Kidney epithelial cell (primary cell): ENCODE measurements around the gene GOLGA6L2. TPM values are rescaled to one million over a fixed set of nuclear protein-coding genes. Genes with fewer than 3 reads are reported as not detected.
"Not testable (repeated sequence)": the region's sequence is repeated elsewhere in the genome, so short reads cannot be mapped to it uniquely, and the experiment has no call there.

ENCODE experiments used
- DNase-seq: peaks from one replicate; pipeline ENCODE4 v3.0.0-alpha.2; 2010; ENCODE audit warnings: low read depth
- H3K27me3 ChIP-seq: 2 replicates; pipeline ENCODE4 v1.6.0; 2011; ENCODE audit warnings: low read length; ENCODE audit not compliant: control insufficient read depth, insufficient read depth
- H3K36me3 ChIP-seq: 2 replicates; pipeline ENCODE4 v1.5.1; 2011; ENCODE audit warnings: low read length; ENCODE audit not compliant: control insufficient read depth, insufficient read depth
- H3K4me3 ChIP-seq: 2 replicates; pipeline ENCODE4 v1.5.1; 2011; ENCODE audit warnings: low read depth, mild to moderate bottlenecking, control low read depth, low read length
- CTCF ChIP-seq: IDR thresholded peaks from 2 replicates; pipeline ENCODE4 v1.5.1; 2011; ENCODE audit warnings: mild to moderate bottlenecking, moderate library complexity, low read length, control low read depth, inconsistent platforms; ENCODE audit not compliant: insufficient read depth, poor library complexity, severe bottlenecking
- total RNA-seq: library from RNA; depleted of rRNA; stranded (reverse); fragments of >200 nt; gene quantifications from 2 replicates; pipeline ENCODE4 v1.2.3, GENCODE V29; 2015

GOLGA6L2 gene
- total RNA-seq, 1 donor from 2014 or later: not detected

GRCh38 chr15:23422099-23422945 is 24.7 kb downstream of the GOLGA6L2 start:
- no peak for DNase-seq
- Histone ChIP-seq H3K36me3 (no peaks in the 10 kb centered on the region), H3K4me3 (no peak overlapping the region), H3K27me3 (no peaks in the 10 kb centered on the region)
- no peak for TF ChIP-seq CTCF

GRCh38 chr15:23420806-23421575 is 26.1 kb downstream of the GOLGA6L2 start:
- H3K36me3 ChIP-seq: no peaks in the 10 kb centered on the region
- H3K4me3 ChIP-seq: no peak overlapping the region
- DNase-seq: no peak
- no peaks in the 10 kb centered on the region for H3K27me3 ChIP-seq
- TF ChIP-seq CTCF: no peak

- no peaks in the 10 kb centered on the region for H3K27me3 ChIP-seq
- H3K36me3 ChIP-seq: no peaks in the 10 kb centered on the region
- DNase-seq: no peak
- TF ChIP-seq CTCF: no peak
- H3K4me3 ChIP-seq: no peak overlapping the region
These were observed 30.4 kb downstream of the GOLGA6L2 start for GRCh38 chr15:23416349-23417276.

- not testable (repeated sequence) for H3K27me3 ChIP-seq, DNase-seq, H3K36me3 ChIP-seq, H3K4me3 ChIP-seq
These were observed 31.2 kb downstream of the GOLGA6L2 start for GRCh38 chr15:23415866-23416265.

- Histone ChIP-seq H3K27me3 (no peaks in the 10 kb centered on the region), H3K4me3 (no peak overlapping the region), H3K36me3 (no peaks in the 10 kb centered on the region)
- no peak for TF ChIP-seq CTCF
- DNase-seq: no peak
These were observed 31.6 kb downstream of the GOLGA6L2 start for GRCh38 chr15:23415321-23415865.

- not testable (repeated sequence) for DNase-seq, H3K4me3 ChIP-seq, H3K27me3 ChIP-seq, H3K36me3 ChIP-seq
These were observed 34.0 kb downstream of the GOLGA6L2 start for GRCh38 chr15:23412881-23413600.
